C4-2B (cell line): ENCODE data around the gene USP37.
"Not testable (repeated sequence)": the region's sequence is repeated elsewhere in the genome, so short reads cannot be mapped to it uniquely, and the experiment has no call there.

ENCODE experiments used
- H3K27ac ChIP-seq: fragments of 450-650 bp; 2 replicates; pipeline ENCODE4 v1.5.1; 2017
- CTCF ChIP-seq: fragments of 450-650 bp; conservative IDR thresholded peaks from 2 replicates; pipeline ENCODE4 v1.5.1; 2017; ENCODE audit warnings: mild to moderate bottlenecking
- ZFX ChIP-seq: fragments of 450-650 bp; IDR thresholded peaks from 2 replicates; pipeline ENCODE4 v1.6.1; 2017

The USP37 gene

GRCh38 chr2:218567797-218568189 lies 358 bp downstream of the USP37 start:
- H3K27ac ChIP-seq = peak overlapping the region; percentile 88
- no peak for TF ChIP-seq CTCF
- TF ChIP-seq ZFX = peak; percentile 35

- TF ChIP-seq CTCF = no peak
- H3K27ac ChIP-seq = no peak overlapping the region
Observed at GRCh38 chr2:218566296-218566695, 1.9 kb downstream of the USP37 start.

GRCh38 chr2:218564056-218564455 lies 4.1 kb downstream of the USP37 start:
- no peak overlapping the region for H3K27ac ChIP-seq
- TF ChIP-seq CTCF (no peak), ZFX (no peak)

- TF ChIP-seq CTCF = no peak
- TF ChIP-seq ZFX = no peak
- no peak overlapping the region for H3K27ac ChIP-seq
Observed at GRCh38 chr2:218558986-218559385, 9.2 kb downstream of the USP37 start.

- H3K27ac ChIP-seq = no peak overlapping the region
- no peak for TF ChIP-seq CTCF
- no peak for TF ChIP-seq ZFX
Observed at GRCh38 chr2:218557941-218558340, 10.2 kb downstream of the USP37 start.

GRCh38 chr2:218555527-218555926 lies 12.6 kb downstream of the USP37 start:
- H3K27ac ChIP-seq = no peak overlapping the region
- TF ChIP-seq CTCF (no peak), ZFX (no peak)

GRCh38 chr2:218554225-218554624 lies 13.9 kb downstream of the USP37 start:
- not testable (repeated sequence) for H3K27ac ChIP-seq

GRCh38 chr2:218547978-218548377 lies 20.2 kb downstream of the USP37 start:
- no peak overlapping the region for H3K27ac ChIP-seq
- TF ChIP-seq ZFX = no peak
- TF ChIP-seq CTCF = no peak
